MM.1S (cell line): ENCODE measurements around the gene OAF.

Experiments used
- CTCF ChIP-seq: fragments of 300-600 bp; sonication (generic); IDR thresholded peaks from 2 replicates; pipeline ENCODE4 v1.5.1; 2016; ENCODE audit warnings: antibody characterized with exemption, low read length, mixed read lengths
- EZH2 ChIP-seq: fragments of 300-600 bp; sonication (generic); optimal IDR thresholded peaks from 2 replicates; pipeline ENCODE3; 2017; ENCODE audit warnings: low read depth, mild to moderate bottlenecking, antibody characterized with exemption, low read length, mixed read lengths
- EZH2phosphoT487 ChIP-seq: fragments of 300-600 bp; sonication (generic); IDR thresholded peaks from 2 replicates; pipeline ENCODE4 v1.6.1; 2018; ENCODE audit warnings: antibody characterized with exemption, low read length

- no peak for TF ChIP-seq EZH2
- TF ChIP-seq CTCF = no peak
- TF ChIP-seq EZH2phosphoT487 = no peak
Measured at GRCh38 chr11:120197251-120197891, 13.5 kb upstream of the OAF start.
